Esophagus muscularis mucosa (tissue), 3 donors: ENCODE data around the gene STAT4.

Source experiments
- EP300 ChIP-seq: sonication (generic); formaldehyde crosslinking; IDR thresholded peaks from one replicate; pipeline ENCODE4 v1.6.1; 2017; ENCODE audit warnings: antibody characterized with exemption
- POLR2AphosphoS5 ChIP-seq, 2 donors: sonication (generic); formaldehyde crosslinking; IDR thresholded peaks; one replicate each; pipeline ENCODE4 v1.6.1; 2017; ENCODE audit warnings: antibody characterized with exemption in 2 of 2

GRCh38 chr2:191153716-191154115, 2.9 kb upstream of the STAT4 start:
- TF ChIP-seq POLR2AphosphoS5 (IDR thresholded peaks at IDR 0.05): no peak
- no peak for TF ChIP-seq EP300
